ENCODE data around the gene PDX1. TPM values are rescaled to one million over a fixed set of nuclear protein-coding genes. Genes with fewer than 3 reads are reported as not detected.

PDX1 gene
- total and polyA plus RNA-seq, 9 of the 15 experiments (the other 6 are each of a cell fraction or from before 2014, with no cell fraction given): not detected

- Histone ChIP-seq H3K79me2 (ENCODE audit: control insufficient read depth, insufficient read depth, low read length) (no peaks in the 10 kb centered on the region), H3K36me3 (ENCODE audit: control insufficient read depth, insufficient read depth, low read length) (no peaks in the 10 kb centered on the region), H3K9ac (ENCODE audit: insufficient read depth in 1 of 2, low read depth in 2 of 2, low read length in 2 of 2) (no peak overlapping the region), H4K20me1 (replicated peaks; ENCODE audit: control insufficient read depth, insufficient read depth, low read length) (no peaks in the 10 kb centered on the region), H2AFZ (ENCODE audit: low read depth, low read length) (no peak overlapping the region), H3K27me3 (ENCODE audit: control insufficient read depth in 2 of 2, insufficient read depth in 2 of 2, low read length in 2 of 2) (no peaks in the 10 kb centered on the region; a peak in 1 of 5 replicates), H3K9me1 (ENCODE audit: control insufficient read depth, insufficient read depth, low read length) (no peaks in the 10 kb centered on the region), H3K4me2 (ENCODE audit: insufficient read depth, low read length) (no peak overlapping the region), H3K9me3 (replicated peaks; ENCODE audit: control insufficient read depth, insufficient read depth, low read depth, low read length) (no peaks in the 10 kb centered on the region), H3K4me1 (replicated peaks in 1 of 2; ENCODE audit: control insufficient read depth in 2 of 2, insufficient read depth in 2 of 2, low read length in 2 of 2) (no peaks in the 10 kb centered on the region), H3K27ac (ENCODE audit: extremely low read depth, low read depth, low read length) (no peak overlapping the region), H3K4me3 (no peak overlapping the region)
- in situ Hi-C loops (cut with MboI): no loop called here
- no peak for FAIRE-seq
- ChIA-PET CTCF (ENCODE audit: low intra/inter-chr PET ratio) (no interaction called here), POLR2A (no interaction called here)
- ATAC-seq: no peak
- TF ChIP-seq ZNF551 (CRISPR knock-in tag; IDR thresholded peaks at IDR 0.05) (no peak), CHAMP1 (IDR thresholded peaks at IDR 0.05) (no peak), RHOXF2B (CRISPR knock-in tag; conservative IDR thresholded peaks at IDR 0.05) (no peak), HMG20B (CRISPR knock-in tag; IDR thresholded peaks at IDR 0.05) (no peak), GTF2F1 (IDR thresholded peaks at IDR 0.05; ENCODE audit: low read depth, low read length) (no peak), TCF15 (CRISPR knock-in tag; IDR thresholded peaks at IDR 0.05) (no peak), SMARCB1 (IDR thresholded peaks at IDR 0.05; ENCODE audit: insufficient read length, low read depth) (no peak), NFATC3 (IDR thresholded peaks at IDR 0.05) (no peak), ZBED1 (IDR thresholded peaks at IDR 0.05) (no peak), PHF8 (IDR thresholded peaks at IDR 0.05; ENCODE audit: borderline replicate concordance, low read length) (no peak), ZNF518B (CRISPR knock-in tag; IDR thresholded peaks at IDR 0.05) (no peak)
- BruUV-seq (replicated peaks): no TSS peak
- intact Hi-C loops (cut with micrococcal nuclease): no loop called here
- no peak for DNase-seq (ENCODE audit: extremely low read depth in 1 of 4, low spot score in 3 of 4)
- 0% methylated on average over 5 of the region's 5 CpGs for WGBS (ENCODE audit: insufficient coverage, low coverage, missing lambda C conversion rate)
Measured at GRCh38 chr13:27878274-27878673, 41.5 kb upstream of the PDX1 start.

Measured in K562 (cell line).